ENCODE results near the gene OR2AK2. TPM values are rescaled to one million over a fixed set of nuclear protein-coding genes. Genes with fewer than 3 reads are reported as not detected.

The OR2AK2 gene
- total RNA-seq, 2 experiments from 2014 or later, result not detected

DNA sequence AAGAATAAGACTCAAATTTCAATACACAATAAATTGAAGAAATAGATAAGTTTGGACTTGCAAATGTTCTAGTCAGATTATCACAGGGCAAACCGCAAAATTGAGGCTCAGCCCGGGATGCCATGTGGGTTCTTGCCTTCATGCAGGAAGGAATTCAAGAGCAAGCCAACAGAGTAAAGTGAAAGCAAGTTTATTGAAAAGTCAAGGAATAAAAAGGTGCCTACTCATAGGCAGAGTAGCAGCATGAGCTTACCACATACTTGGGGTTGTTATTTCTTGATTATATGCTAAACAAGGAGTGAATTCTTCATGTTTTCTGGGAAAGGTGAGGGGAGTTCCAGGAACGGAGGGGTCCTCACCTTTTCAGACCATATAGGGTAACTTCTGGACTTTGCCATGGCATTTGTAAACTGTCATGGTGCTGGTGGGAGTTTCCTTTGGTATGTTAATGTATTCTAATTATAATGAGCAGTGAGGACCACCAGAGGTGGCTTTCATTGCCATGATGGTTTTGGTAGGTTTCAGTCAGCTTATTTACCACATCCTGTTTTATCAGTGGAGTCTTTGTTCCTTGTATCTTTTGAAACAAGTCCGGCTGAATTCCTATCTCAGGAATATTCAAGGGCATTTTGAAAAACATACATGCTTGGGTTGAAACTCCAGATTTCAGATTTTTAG, 2.0 kb upstream of the OR2AK2 start:
- CTCF ChIA-PET, result no interaction called here
- peaks cover 2% of the 10 kb centered on the region for H3K36me3 Mint-ChIP-seq
- intact Hi-C loops (cut with micrococcal nuclease), result no loop called here
- peaks cover 2% of the 10 kb centered on the region for H3K4me1 Mint-ChIP-seq (ENCODE audit: low read depth)
- peaks cover 6% of the 10 kb centered on the region for H3K9me3 Mint-ChIP-seq
- POLR2A ChIA-PET, result no interaction called here
- no peak for DNase-seq
- no peaks in the 10 kb centered on the region for H3K27me3 Mint-ChIP-seq
- no peak overlapping the region for H3K27ac Mint-ChIP-seq
- H3K4me3 Mint-ChIP-seq, result no peak overlapping the region

GRCh38 chr1:247966532-247967204, 1.6 kb downstream of the OR2AK2 start:
- peaks cover 2% of the 10 kb centered on the region for H3K4me1 Mint-ChIP-seq (ENCODE audit: low read depth)
- DNase-seq, result no peak
- H3K36me3 Mint-ChIP-seq, result peaks cover 5% of the 10 kb centered on the region
- ChIA-PET POLR2A (no interaction called here), CTCF (no interaction called here)
- no peak overlapping the region for H3K4me3 Mint-ChIP-seq
- intact Hi-C loops (cut with micrococcal nuclease), result no loop called here
- H3K9me3 Mint-ChIP-seq, result no peaks in the 10 kb centered on the region
- H3K27me3 Mint-ChIP-seq, result no peaks in the 10 kb centered on the region
- H3K27ac Mint-ChIP-seq, result no peak overlapping the region

DNA sequence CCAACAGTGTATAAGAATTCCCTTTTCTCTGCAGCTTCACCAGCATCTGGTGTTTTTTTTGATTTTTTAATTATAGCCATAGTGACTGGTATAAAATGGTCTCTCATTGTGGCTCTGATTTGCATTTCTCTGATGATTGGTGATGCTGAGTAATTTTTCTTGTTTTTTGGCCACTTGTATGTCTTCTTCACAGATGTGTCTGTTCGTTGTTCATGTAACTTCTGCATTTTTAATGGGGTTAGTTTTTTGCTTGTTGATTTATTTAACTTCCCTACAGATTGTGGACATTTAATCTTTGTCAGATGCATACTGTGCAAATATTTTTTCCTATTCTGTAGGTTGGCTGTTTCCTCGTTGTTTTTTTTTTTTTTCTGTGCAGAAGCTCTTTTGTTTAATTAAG, 28.0 kb downstream of the OR2AK2 start:
- Mint-ChIP-seq H3K27me3 (no peaks in the 10 kb centered on the region), H3K27ac (no peak overlapping the region), H3K4me1 (ENCODE audit: low read depth) (no peaks in the 10 kb centered on the region), H3K36me3 (peaks cover 3% of the 10 kb centered on the region), H3K4me3 (no peak overlapping the region), H3K9me3 (peaks cover 3% of the 10 kb centered on the region)
- ChIA-PET POLR2A (no interaction called here), CTCF (no interaction called here)
- no peak for DNase-seq
- intact Hi-C loops (cut with micrococcal nuclease), result no loop called here

- Mint-ChIP-seq H3K27me3 (no peaks in the 10 kb centered on the region), H3K36me3 (peaks cover 2% of the 10 kb centered on the region), H3K9me3 (no peaks in the 10 kb centered on the region), H3K27ac (no peak overlapping the region), H3K4me1 (ENCODE audit: low read depth) (peaks cover 6% of the 10 kb centered on the region), H3K4me3 (no peak overlapping the region)
- ChIA-PET CTCF (no interaction called here), POLR2A (no interaction called here)
- no peak for DNase-seq
- intact Hi-C loops (cut with micrococcal nuclease), result no loop called here
Measured at GRCh38 chr1:247998811-247999210, 33.8 kb downstream of the OR2AK2 start.

DNA sequence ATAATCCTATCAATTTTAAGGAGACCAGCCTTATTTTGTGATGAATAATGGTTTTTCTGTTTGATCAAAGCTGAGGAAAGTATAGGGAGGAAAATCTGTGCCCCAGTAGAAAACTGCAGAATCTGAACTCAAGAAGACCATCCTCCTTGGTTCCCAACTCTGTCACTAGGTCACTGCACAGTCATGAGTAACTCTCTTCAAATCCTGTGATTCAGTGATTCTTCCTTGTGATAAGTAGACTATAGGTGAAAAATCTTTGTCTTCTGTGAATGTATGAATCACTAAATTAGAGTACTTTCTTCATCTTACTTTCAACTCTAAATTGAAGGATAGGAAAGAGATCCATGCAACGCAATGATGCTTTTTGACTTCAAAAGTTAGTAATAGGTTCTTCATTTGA, 35.1 kb downstream of the OR2AK2 start:
- Mint-ChIP-seq H3K4me1 (ENCODE audit: low read depth) (peaks cover 6% of the 10 kb centered on the region), H3K36me3 (peaks cover 2% of the 10 kb centered on the region), H3K9me3 (no peaks in the 10 kb centered on the region), H3K4me3 (no peak overlapping the region), H3K27me3 (no peaks in the 10 kb centered on the region), H3K27ac (no peak overlapping the region)
- ChIA-PET POLR2A (no interaction called here), CTCF (no interaction called here)
- DNase-seq, result no peak
- intact Hi-C loops (cut with micrococcal nuclease), result no loop called here

- H3K9me3 Mint-ChIP-seq, result peaks cover 50% of the 10 kb centered on the region
- POLR2A ChIA-PET, result no interaction called here
- no peaks in the 10 kb centered on the region for H3K27me3 Mint-ChIP-seq
- intact Hi-C loops (cut with micrococcal nuclease), result no loop called here
- H3K4me3 Mint-ChIP-seq, result no peak overlapping the region
- no peak overlapping the region for H3K27ac Mint-ChIP-seq
- H3K36me3 Mint-ChIP-seq, result peaks cover 9% of the 10 kb centered on the region
- no peak for DNase-seq
- CTCF ChIA-PET, result no interaction called here
- no peaks in the 10 kb centered on the region for H3K4me1 Mint-ChIP-seq (ENCODE audit: low read depth)
Measured at GRCh38 chr1:248007778-248008177, 42.7 kb downstream of the OR2AK2 start.

GRCh38 chr1:248009681-248010080, 44.6 kb downstream of the OR2AK2 start:
- ChIA-PET POLR2A (no interaction called here), CTCF (no interaction called here)
- H3K27me3 Mint-ChIP-seq, result no peaks in the 10 kb centered on the region
- H3K4me3 Mint-ChIP-seq, result no peak overlapping the region
- peaks cover 7% of the 10 kb centered on the region for H3K36me3 Mint-ChIP-seq
- no peak overlapping the region for H3K27ac Mint-ChIP-seq
- peaks cover 50% of the 10 kb centered on the region for H3K9me3 Mint-ChIP-seq
- no peaks in the 10 kb centered on the region for H3K4me1 Mint-ChIP-seq (ENCODE audit: low read depth)
- intact Hi-C loops (cut with micrococcal nuclease), result no loop called here
- DNase-seq, result no peak

- DNase-seq, result no peak
- CTCF ChIA-PET, result no interaction called here
- H3K4me1 Mint-ChIP-seq (ENCODE audit: low read depth), result no peaks in the 10 kb centered on the region
- POLR2A ChIA-PET, result no interaction called here
- no peak within 1 kb of the TSS for H3K4me3 Mint-ChIP-seq
- no peaks in the 10 kb centered on the region for H3K27me3 Mint-ChIP-seq
- peaks cover 40% of the 10 kb centered on the region for H3K9me3 Mint-ChIP-seq
- peaks cover 7% of the 10 kb centered on the region for H3K36me3 Mint-ChIP-seq
- intact Hi-C loops (cut with micrococcal nuclease), result no loop called here
- H3K27ac Mint-ChIP-seq, result no peak within 1 kb of the TSS
Measured at GRCh38 chr1:248013229-248013710, 48.2 kb downstream of the OR2AK2 start, which contains the start of gene OR2L5. TSS of gene OR2L5 (plus strand) at chr1:248013660. CDS start at chr1:248021948, 8,288 bp downstream.

GRCh38 chr1:248015803-248016202, 50.8 kb downstream of the OR2AK2 start:
- Mint-ChIP-seq H3K27me3 (no peaks in the 10 kb centered on the region), H3K36me3 (no peaks in the 10 kb centered on the region), H3K9me3 (peaks cover 17% of the 10 kb centered on the region), H3K4me1 (ENCODE audit: low read depth) (no peaks in the 10 kb centered on the region), H3K4me3 (no peak overlapping the region), H3K27ac (no peak overlapping the region)
- DNase-seq, result no peak
- CTCF ChIA-PET, result no interaction called here
- POLR2A ChIA-PET, result no interaction called here
- intact Hi-C loops (cut with micrococcal nuclease), result no loop called here

Other genes starting within 250 kb of the OR2AK2 start
- gene OR6F1, start 248.6 kb upstream of the OR2AK2 start, total RNA-seq, result not detected
- gene OR14K1, start 226.6 kb upstream of the OR2AK2 start, total RNA-seq, result not detected
- not detected for gene OR14A2, start 217.1 kb upstream of the OR2AK2 start, total RNA-seq
- gene OR1C1, start 204.7 kb upstream of the OR2AK2 start, total RNA-seq, result not detected
- not detected for gene OR14A16, start 141.1 kb upstream of the OR2AK2 start, total RNA-seq
- not detected for gene OR11L1, start 123.3 kb upstream of the OR2AK2 start, total RNA-seq
- gene TRIM58, start 108.0 kb upstream of the OR2AK2 start, total RNA-seq, result under 1 TPM in 1 of 2 experiments, not detected in 1; 0.19 TPM
- gene OR2W3, start 69.6 kb upstream of the OR2AK2 start, total RNA-seq, result not detected
- gene OR2T8, start 45.0 kb upstream of the OR2AK2 start, total RNA-seq, result not detected
- not detected for gene OR2AJ1, start 40.3 kb upstream of the OR2AK2 start, total RNA-seq
- gene OR2L8, start 16.4 kb upstream of the OR2AK2 start, total RNA-seq, result not detected
- not detected for gene OR2L5, start 48.4 kb downstream of the OR2AK2 start, total RNA-seq
- gene OR2L2, start 64.8 kb downstream of the OR2AK2 start, total RNA-seq, result under 1 TPM in 1 of 2 experiments, not detected in 1; 0.07 TPM
- gene OR2L3, start 81.6 kb downstream of the OR2AK2 start, total RNA-seq, result not detected
- gene OR2L13, start 130.0 kb downstream of the OR2AK2 start, total RNA-seq, result not detected
- not detected for gene OR2M5, start 179.9 kb downstream of the OR2AK2 start, total RNA-seq
- not detected for gene OR2M2, start 209.6 kb downstream of the OR2AK2 start, total RNA-seq
- not detected for gene OR2M3, start 232.0 kb downstream of the OR2AK2 start, total RNA-seq